Measurements from ENCODE around the gene CAMK1G. TPM values are rescaled to one million over a fixed set of nuclear protein-coding genes. Genes with fewer than 3 reads are reported as not detected.

Gene CAMK1G
- total and polyA plus RNA-seq, 2 of the 4 experiments (the other 2 are of a cell fraction) = 0.72 to 1.8 TPM

DNA sequence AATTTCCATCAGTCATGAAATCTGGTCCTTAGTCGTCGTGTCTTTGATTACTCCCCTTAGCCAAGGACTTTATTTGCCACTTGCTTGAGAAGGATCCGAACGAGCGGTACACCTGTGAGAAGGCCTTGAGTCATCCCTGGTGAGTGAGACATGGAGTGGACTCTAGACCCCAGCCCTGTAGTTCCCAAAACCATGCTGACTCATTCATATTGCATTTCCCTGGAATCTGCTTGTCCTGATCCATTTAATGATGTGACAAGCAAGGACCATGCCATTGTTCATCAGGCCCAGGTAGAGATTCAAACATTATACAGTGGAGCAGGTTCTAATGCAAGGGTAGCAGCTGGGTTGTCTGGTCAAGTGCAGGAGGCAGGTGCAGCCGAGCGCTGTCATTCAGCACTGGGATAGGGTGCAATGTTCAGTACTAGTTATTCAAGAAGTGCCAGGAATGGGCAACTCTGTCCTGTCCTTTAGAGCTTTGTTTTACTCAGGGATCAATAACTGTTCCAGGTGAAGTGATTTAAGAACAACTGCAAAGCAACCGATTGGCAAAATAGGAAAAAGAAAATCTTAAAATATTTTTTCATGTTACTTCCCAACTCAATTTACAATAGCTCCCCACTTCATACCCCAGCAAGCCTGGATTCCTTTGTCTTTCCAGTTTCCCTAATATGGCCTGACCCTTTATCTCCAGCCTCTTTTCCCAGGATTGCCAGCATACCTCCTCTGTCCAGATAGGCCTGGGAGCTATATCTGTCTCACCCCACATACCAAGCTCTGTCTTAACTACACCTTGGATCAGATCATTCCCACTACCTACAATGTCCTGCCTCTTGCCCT lies 26.5 kb downstream of the CAMK1G start:
- Histone ChIP-seq H3K27ac (ENCODE audit: insufficient read depth, low read length) (no peak overlapping the region), H3K18ac (ENCODE audit: low read depth, low read length) (no peak overlapping the region), H3K23ac (ENCODE audit: low read depth, low read length) (no peak overlapping the region), H3K4me1 (ENCODE audit: control insufficient read depth, insufficient read depth, low read length) (no peaks in the 10 kb centered on the region), H3K27me3 (ENCODE audit: control insufficient read depth, insufficient read depth, low read length) (no peaks in the 10 kb centered on the region), H2BK5ac (ENCODE audit: low read depth, low read length, poor library complexity, severe bottlenecking) (no peak overlapping the region), H4K20me1 (ENCODE audit: insufficient read depth, low read length) (no peaks in the 10 kb centered on the region), H3K9ac (ENCODE audit: low read depth, low read length) (no peak overlapping the region), H2BK120ac (ENCODE audit: low read depth, low read length) (no peak overlapping the region), H2AFZ (replicated peaks; ENCODE audit: low read length, poor library complexity) (no peak overlapping the region), H2AK5ac (ENCODE audit: low read depth, low read length) (no peak overlapping the region), H3K56ac (ENCODE audit: extremely low read depth, insufficient read depth, low read length) (no peak overlapping the region), H2AK9ac (replicated peaks; ENCODE audit: low read depth, low read length, poor library complexity) (no peak overlapping the region), H3K36me3 (ENCODE audit: control insufficient read depth, insufficient read depth, low read length) (no peaks in the 10 kb centered on the region), H2BK15ac (ENCODE audit: low read depth, low read length) (no peak overlapping the region), H3K9me1 (ENCODE audit: insufficient read depth, low read length) (no peaks in the 10 kb centered on the region), H4K8ac (ENCODE audit: low read depth in 2 of 2, low read length in 2 of 2) (no peak overlapping the region), H3K9me3 (ENCODE audit: control insufficient read depth, insufficient read depth, low read length) (no peaks in the 10 kb centered on the region), H2BK20ac (ENCODE audit: low read depth, low read length) (no peak overlapping the region), H3K4me3 (ENCODE audit: insufficient read depth, low read depth, low read length) (no peak overlapping the region), H3K4ac (ENCODE audit: low read depth, low read length) (no peak overlapping the region), H4K5ac (ENCODE audit: low read depth, low read length) (no peak overlapping the region), H3K4me2 (ENCODE audit: low read depth, low read length) (no peak overlapping the region), H3K79me1 (ENCODE audit: low read depth in 1 of 2, low read length in 2 of 2) (no peaks in the 10 kb centered on the region), H3K14ac (replicated peaks; ENCODE audit: low read depth, low read length) (no peak overlapping the region), H4K91ac (ENCODE audit: insufficient read depth, low read depth, low read length) (no peak overlapping the region)
- dilution Hi-C loops (cut with HindIII; ENCODE audit: low sequenced_read_pairs, unreplicated experiment) = no loop called here
- 100% methylated on average over 2 of the region's 8 CpGs; no CpG with 5 or more reads in 1 of the 2 experiments for WGBS, 2 experiments (ENCODE audit: extremely low coverage in 2 of 2, insufficient read length in 1 of 2)
- BruUV-seq (replicated peaks) = no TSS peak
- DNase-seq (no peak), ATAC-seq (ENCODE audit: low read depth) (no peak)
- ChIA-PET CTCF (interaction anchor here (1.4 kb wide), 1 partner anchor 44 kb away, joined by 3 read pairs; no protein-coding TSS in a partner anchor), POLR2A (ENCODE audit: unreplicated experiment) (no interaction called here)
- intact Hi-C loops (cut with micrococcal nuclease) = no loop called here
- TF ChIP-seq BHLHE40 (IDR thresholded peaks at IDR 0.05; ENCODE audit: low read depth, low read length) (no peak), MXI1 (IDR thresholded peaks at IDR 0.05; ENCODE audit: borderline replicate concordance, low read depth, low read length) (no peak)
- TF ChIP-seq, protein P1, sequence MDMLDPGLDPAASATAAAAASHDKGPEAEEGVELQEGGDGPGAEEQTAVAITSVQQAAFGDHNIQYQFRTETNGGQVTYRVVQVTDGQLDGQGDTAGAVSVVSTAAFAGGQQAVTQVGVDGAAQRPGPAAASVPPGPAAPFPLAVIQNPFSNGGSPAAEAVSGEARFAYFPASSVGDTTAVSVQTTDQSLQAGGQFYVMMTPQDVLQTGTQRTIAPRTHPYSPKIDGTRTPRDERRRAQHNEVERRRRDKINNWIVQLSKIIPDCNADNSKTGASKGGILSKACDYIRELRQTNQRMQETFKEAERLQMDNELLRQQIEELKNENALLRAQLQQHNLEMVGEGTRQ (IDR thresholded peaks at IDR 0.05; ENCODE audit: low read depth, low read length) = no peak
- in situ Hi-C loops (cut with MboI; ENCODE audit: low sequenced_read_pairs) = no loop called here

Measured in IMR-90 (cell line).